Cardiac fibroblast (primary cell): ENCODE data around the gene CHAF1A.

Experiments used
- DNase-seq, 2 donors: peaks; one replicate each; pipeline versions ENCODE4 v3.0.0 to v3.0.0-alpha.2; 2010; ENCODE audit warnings: low read depth in 2 of 2
- H3K4me3 ChIP-seq, 2 donors: replicated peaks in 1 of 2; 1 replicate in 1 of 2; 2 replicates in 1 of 2; pipeline ENCODE4 v1.5.1; 2011; ENCODE audit warnings: low read depth in 2 of 2, low read length in 2 of 2, mild to moderate bottlenecking in 2 of 2, moderate library complexity in 1 of 2
- TF ChIP-seq, protein P1 (sequence below): IDR thresholded peaks from one replicate; pipeline ENCODE4 v1.5.1; 2011; ENCODE audit warnings: low read depth, mild to moderate bottlenecking, low read length, inconsistent platforms

Gene CHAF1A

DNA sequence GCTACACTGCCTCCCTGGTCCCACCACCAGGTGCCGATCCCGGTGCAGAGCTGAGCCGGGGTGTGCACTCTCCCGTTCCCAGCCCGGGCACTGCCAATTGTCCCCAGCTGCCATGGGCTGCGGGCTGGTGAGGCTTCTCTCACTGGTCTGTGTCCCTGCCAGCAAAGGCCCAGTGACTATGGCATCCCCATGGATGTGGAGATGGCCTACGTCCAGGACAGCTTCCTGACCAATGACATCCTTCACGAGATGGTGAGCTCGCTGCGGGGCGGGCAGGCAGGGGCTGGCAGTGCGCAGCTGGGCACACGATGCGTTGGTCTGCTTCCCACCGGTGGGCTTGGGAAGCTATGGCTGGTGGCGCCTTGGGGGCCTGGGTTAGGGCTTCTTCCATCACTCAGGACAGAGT, 44.5 kb upstream of the CHAF1A start:
- TF ChIP-seq, protein P1, sequence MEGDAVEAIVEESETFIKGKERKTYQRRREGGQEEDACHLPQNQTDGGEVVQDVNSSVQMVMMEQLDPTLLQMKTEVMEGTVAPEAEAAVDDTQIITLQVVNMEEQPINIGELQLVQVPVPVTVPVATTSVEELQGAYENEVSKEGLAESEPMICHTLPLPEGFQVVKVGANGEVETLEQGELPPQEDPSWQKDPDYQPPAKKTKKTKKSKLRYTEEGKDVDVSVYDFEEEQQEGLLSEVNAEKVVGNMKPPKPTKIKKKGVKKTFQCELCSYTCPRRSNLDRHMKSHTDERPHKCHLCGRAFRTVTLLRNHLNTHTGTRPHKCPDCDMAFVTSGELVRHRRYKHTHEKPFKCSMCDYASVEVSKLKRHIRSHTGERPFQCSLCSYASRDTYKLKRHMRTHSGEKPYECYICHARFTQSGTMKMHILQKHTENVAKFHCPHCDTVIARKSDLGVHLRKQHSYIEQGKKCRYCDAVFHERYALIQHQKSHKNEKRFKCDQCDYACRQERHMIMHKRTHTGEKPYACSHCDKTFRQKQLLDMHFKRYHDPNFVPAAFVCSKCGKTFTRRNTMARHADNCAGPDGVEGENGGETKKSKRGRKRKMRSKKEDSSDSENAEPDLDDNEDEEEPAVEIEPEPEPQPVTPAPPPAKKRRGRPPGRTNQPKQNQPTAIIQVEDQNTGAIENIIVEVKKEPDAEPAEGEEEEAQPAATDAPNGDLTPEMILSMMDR = no peak
- no peak for DNase-seq
- no peak overlapping the region for H3K4me3 ChIP-seq

DNA sequence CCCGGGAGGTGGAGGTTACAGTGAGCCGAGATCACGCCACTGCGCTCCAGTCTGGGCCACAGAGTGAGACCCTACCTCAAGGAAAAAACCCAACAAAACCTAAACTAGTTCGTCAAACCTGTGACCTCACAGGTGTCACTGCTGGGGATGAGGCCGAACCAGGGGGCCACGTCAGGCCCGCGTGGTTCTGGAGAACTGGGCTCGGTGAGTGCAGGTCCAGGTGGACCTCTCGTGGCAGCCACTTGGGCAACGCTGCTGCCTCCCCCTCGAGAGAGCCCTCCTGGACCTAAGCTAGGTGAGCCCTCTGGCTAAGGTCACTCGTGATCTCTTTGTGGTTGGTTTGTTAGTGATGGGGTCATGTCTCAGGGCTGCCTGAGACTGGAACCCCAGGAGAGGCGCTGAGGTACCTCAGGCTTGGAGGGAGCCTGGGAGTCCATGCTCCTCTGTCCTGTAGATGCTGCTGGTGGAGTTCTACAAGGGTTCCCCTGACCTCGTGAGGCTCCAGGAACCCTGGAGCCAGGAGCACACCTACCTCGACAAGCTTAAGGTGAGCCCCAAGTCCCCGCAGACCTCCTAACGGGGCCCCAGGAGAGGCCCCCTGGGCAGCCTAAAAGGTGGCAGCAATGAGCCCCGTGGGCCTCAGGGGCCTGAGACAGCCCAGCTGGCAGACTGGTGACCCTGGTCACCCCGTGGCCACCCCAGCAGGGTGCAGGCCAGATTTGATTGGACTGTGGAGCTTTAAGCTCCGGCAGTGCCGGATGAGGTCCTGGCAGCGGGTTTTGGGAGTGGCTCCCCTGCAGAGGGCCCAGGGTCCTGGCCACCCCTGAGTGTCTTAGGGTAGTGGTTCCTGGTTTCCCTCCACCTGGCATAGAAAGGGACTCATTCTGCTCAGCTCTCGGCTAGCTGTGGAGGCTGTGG, 43.5 kb upstream of the CHAF1A start:
- H3K4me3 ChIP-seq = no peak overlapping the region
- DNase-seq = no peak
- TF ChIP-seq, protein P1 = no peak

DNA sequence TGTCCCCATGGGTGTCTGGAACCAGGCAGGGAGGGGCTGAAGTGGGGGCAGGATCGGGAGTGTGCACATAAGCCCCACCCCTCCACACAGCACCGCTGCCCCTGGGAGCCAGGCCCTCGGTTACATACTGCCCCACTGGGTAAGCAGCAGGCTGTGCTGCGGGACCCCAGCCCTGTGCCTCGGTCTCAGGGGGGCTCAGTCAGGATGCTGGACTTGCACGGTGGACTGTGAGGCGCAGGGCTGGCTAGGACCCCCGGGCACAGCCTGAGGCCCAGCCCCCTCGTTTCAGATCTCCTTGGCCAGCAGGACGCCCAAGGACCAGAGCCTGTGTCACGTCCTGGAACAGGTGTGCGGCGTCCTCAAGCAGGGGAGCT, 42.8 kb upstream of the CHAF1A start:
- TF ChIP-seq, protein P1 = no peak
- H3K4me3 ChIP-seq = no peak overlapping the region
- DNase-seq = no peak

DNA sequence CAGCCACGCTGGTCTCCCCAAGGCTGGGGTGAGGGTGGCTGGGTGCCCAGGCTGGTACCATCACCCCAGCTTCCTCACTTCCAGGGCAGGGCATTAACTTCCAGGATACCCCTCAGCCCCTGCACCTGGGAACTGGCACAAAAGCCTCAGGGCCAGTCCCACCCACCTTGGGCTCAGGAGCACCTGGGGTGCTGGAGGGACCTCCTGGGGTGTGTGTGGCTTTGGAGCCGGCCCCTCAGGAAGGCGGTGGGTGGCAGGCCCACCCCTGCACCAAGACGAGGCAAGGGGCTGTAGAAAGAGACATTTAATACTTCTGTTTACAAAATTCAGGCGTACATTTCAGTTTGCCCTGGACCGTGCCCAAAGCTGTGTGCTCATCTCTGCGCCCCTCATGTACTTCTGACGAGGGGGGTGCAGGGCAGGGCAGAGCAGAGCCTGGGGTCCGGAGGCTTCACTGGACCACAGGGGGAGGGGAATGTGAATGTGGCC, 42.3 kb upstream of the CHAF1A start:
- no peak overlapping the region for H3K4me3 ChIP-seq
- DNase-seq = no peak
- TF ChIP-seq, protein P1 = no peak

DNA sequence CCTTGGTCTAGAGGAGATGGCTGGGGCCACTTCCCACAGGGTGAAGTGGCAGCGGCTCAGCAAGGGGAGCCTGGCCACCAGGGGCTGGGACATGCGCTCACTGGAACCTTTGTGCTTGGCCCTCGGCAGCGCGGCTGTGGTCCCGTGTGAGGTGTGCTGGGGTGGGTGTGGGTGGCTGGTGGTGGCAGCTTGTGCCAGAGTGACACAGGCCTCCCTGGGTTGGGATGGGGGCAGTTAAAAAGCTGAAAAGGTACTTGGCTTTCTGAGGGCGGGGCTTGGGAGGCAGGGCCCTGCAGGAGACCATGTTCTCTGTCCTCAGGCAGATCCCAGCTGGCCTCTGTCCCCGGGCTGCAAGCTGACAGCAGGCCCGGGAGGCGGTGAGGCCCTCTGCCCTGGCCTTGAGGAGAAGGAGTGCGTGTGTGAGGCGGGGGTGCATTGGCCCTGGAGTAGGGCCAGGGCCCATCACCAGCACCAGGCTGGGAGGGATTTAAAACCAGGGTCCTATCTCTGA, 41.7 kb upstream of the CHAF1A start:
- DNase-seq = no peak
- H3K4me3 ChIP-seq = no peak overlapping the region
- TF ChIP-seq, protein P1 = no peak

DNA sequence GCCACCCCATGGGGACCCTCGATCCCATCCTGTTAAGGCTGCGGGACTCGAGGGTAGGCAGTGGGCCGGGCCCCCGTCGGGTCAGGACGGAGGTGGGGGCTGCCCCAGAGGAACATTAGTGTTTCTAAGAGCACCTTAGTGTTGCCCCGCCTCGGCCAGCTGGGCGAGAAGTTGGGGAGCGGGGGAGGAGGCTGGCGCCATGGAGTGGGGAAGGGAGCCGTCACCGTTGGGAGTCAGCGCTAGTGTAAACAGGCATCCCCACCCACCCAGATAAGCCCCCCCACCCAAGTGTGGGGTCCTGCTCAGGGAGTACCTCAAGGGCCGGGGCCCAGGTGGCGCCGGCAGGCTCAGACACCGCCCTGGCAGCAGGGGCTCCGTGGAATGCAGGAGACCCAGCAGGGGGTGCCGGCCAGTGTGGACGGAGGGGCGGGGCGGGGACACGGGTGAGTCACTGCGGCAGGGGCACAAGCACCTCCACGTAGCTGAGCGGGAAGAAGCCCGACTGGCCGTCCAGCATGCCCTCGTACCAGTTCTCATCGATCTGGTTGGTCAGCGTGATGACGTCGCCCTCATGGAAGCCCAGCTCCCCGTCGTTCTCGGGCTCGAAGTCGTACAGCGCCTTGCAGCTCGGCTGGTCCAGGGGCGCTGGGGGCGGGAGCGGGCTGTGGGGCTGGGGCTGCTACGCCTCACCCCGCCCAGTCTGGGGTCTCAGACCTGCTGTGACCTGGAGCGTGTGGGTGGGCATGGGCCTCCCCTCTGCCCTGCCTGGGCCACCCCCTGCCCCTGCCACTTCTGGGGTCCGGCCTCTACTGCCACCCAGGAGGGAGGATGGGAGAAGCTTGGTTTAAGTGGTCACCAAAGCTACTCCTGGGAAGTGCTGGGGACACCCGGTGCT, 41.0 kb upstream of the CHAF1A start:
- no peak overlapping the region for H3K4me3 ChIP-seq
- TF ChIP-seq, protein P1 = no peak
- DNase-seq = no peak
